Left ventricle myocardium superior (tissue), 1 donor: ENCODE data around the gene ABCA4. TPM values are rescaled to one million over a fixed set of nuclear protein-coding genes. Genes with fewer than 3 reads are reported as not detected.

Experiments used
- ATAC-seq: fragments of 200-7000 bp; cut with Tn5 transposase; one replicate; pipeline ENCODE4 v1.9.1; 2020; ENCODE audit warnings: mild to moderate bottlenecking, moderate library complexity
- DNase-seq: peaks from one replicate; pipeline ENCODE4 v3.0.0-alpha.2; 2020
- intact Hi-C: fragments of 100-400 bp; cut with micrococcal nuclease; formaldehyde crosslinking; loops from one replicate; pipeline ENCODE4 v1.11.0; 2022
- total RNA-seq: library from RNA; stranded (reverse); fragmentation: NEBNext Ultra II Directional; extraction: Animal tissue kit (Norgen Biotek cat#: 25700); gene quantifications from one replicate; pipeline ENCODE4 v1.2.1, GENCODE V29; 2021
- donor health status: DM: no; HTN: yes; CAD: no; lungs with severe emphysema.

The ABCA4 gene
- total RNA-seq, 1 donor from 2014 or later, result 0.55 TPM

GRCh38 chr1:94093996-94094395 is 27.0 kb downstream of the ABCA4 start:
- intact Hi-C loops, result no loop called here
- no peak for ATAC-seq
- DNase-seq, result no peak

DNA sequence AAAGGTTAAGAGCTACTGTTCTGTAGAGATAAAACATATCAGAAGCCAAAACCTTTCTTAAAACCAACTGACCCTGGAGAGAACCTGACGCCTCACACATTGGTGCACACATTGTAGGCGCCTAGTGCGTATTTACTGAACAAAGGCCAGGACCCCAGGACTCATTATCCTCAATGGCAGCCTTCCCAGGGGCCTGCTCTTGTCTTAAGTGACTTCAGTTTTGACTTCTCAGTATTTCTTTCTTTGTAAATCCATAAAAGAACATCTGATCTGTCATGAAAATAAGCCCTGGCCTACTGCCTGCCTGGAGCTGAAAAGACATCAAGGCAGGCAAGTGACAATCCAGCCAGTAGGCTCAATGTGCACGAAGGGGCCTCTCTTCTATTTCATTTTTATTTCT is 27.6 kb downstream of the ABCA4 start:
- ATAC-seq, result no peak
- intact Hi-C loops, result no loop called here
- no peak for DNase-seq

GRCh38 chr1:94092210-94092613 is 28.7 kb downstream of the ABCA4 start:
- intact Hi-C loops, result no loop called here
- ATAC-seq (no peak), DNase-seq (no peak)

GRCh38 chr1:94090761-94091160 is 30.2 kb downstream of the ABCA4 start:
- intact Hi-C loops, result no loop called here
- ATAC-seq (no peak), DNase-seq (no peak)

DNA sequence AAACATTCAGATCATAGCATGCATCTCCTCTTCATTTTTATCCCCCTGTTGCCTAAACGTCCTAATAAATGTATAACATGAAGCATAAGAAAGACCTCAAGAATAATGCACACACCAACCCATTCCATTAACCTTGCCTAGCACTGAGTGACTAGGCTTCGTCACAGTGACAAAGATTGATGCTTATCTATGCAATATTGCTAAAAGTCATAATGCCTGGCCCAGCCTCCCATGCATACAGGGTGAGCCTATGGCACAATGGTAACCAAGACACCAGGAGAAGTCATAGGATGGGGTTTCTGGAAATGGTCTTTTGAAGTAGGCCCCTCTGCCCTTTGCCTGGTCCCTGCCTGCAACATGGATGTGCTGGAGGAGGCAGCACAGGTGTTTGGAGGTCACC is 33.8 kb downstream of the ABCA4 start:
- DNase-seq (no peak), ATAC-seq (no peak)
- intact Hi-C loops, result no loop called here

GRCh38 chr1:94084547-94084946 is 36.4 kb downstream of the ABCA4 start:
- DNase-seq (no peak), ATAC-seq (no peak)
- intact Hi-C loops, result no loop called here

GRCh38 chr1:94084085-94084484 is 36.9 kb downstream of the ABCA4 start:
- intact Hi-C loops, result no loop called here
- no peak for DNase-seq
- ATAC-seq, result no peak

DNA sequence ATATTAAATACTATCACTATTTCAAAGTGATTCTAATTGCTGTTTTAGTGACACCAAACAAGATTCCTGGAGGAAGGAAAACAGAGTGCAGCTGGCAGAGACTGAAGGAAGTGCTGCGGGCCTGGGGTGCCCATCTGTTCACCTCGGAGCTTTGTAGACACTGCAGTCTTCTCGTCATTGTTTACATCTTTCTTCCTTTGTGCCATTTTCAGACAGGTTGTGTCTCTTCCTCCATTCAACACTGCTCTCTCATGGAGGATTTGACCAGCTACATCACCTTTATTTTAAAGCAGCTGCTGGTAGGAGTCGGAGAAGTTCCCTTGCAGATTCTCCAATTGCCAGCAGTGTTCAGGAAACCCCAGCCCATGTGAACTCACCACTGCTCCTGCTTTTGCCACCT is 37.3 kb downstream of the ABCA4 start:
- intact Hi-C loops, result no loop called here
- DNase-seq (no peak), ATAC-seq (no peak)

- ATAC-seq (no peak), DNase-seq (no peak)
- intact Hi-C loops, result no loop called here
These were observed 39.2 kb downstream of the ABCA4 start for GRCh38 chr1:94081566-94082344.

DNA sequence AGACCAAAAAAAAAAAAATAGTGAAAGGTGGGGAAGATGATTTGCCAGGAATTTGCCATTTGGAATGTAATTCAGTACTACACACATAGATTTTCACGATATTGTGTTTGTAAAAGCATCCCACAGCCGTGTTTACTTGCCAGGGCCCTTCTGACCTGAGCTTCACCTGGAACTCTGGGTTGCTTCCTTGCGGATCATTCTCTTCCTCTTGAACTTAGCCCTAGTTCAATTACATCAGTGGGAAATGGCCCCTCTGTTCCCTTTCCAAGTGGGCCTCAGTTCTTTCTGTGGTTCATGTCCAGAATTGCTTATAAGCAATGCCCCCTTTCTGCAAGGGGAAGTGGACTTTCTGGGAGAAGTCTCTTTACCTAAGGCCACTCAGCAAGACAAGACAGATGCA is 41.0 kb downstream of the ABCA4 start:
- DNase-seq, result no peak
- intact Hi-C loops, result no loop called here
- no peak for ATAC-seq

DNA sequence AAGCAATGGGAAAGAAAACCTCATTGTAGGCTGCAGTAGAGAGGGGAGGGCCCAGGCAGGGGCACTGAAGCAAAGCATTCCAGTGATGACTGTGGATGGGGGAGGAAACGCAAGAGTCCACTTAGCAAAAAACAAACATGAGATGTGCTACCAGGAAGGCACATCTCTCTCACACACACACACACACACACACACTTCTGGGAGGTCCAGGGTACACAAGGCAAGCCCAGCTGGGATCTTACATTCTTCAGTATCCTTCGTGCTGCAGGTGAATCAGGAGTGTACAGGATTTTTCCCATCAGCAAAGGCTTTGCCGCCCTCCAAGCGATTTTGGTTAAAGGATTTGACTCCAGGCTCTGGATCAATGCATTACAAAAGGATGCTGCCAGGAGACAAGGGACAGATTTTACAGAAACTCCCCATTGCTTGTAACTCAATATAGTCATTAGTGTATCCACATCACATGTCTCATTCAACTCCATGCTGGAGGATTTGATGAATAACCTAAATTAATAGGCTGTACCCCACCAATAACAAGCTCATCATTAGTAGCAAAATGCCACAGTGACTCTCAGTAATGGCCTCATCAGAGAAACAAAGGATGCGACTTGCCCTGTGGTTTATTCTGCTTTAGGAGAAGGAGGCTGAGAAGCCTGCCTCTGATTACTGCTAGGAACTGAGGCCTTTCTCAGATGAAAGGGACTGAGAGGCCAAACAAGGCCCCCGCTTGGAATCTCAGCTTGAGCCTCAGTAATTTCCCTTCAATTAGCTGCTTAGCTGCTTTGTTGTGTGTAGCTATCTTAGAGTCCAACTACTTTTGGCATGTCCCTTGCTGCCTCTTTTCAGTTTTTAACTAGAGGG is 41.6 kb downstream of the ABCA4 start:
- ATAC-seq (no peak), DNase-seq (no peak)
- intact Hi-C loops, result no loop called here

- ATAC-seq (no peak), DNase-seq (no peak)
- intact Hi-C loops, result no loop called here
These were observed 48.0 kb downstream of the ABCA4 start for GRCh38 chr1:94072840-94073522.

DNA sequence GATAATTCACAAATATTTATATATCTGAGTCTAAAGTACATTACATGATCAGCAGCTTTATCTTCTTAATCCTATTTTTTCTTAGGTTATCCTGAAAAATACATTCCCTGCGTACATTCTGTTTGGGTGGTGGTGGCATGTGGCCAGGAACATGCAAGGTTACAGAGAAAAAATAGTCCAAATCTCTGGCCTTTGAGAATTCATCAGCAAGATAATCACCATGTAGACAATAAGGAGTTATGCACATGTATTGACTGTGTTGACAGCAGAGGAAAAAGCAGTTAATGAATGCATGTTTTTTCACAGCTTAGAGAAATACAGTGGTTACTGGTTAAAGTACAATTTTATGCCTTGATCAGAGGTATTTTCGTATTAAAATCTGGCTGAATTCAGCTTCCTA is 49.0 kb downstream of the ABCA4 start:
- DNase-seq (no peak), ATAC-seq (no peak)
- intact Hi-C loops, result no loop called here

- intact Hi-C loops, result no loop called here
- DNase-seq, result no peak
- no peak for ATAC-seq
These were observed 49.6 kb downstream of the ABCA4 start for GRCh38 chr1:94071391-94071790.

DNA sequence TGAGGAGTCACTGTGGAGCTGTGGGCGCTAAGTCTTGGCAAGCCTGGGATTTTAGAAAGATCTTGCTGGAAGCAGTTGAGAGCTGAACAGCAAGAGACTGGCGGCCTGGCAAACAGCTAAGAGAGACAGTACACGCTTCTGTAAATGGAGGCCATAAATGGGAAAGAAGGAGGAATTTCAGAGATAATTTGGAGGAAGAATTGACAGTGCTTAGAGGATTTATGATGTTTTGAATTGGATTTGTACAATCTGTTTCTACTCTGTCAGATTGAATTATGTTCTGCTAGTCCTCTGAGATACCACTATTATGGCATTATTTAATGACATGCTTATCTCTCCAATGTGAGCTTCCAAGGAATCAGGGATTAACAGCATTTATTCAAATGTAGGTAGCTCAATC is 50.1 kb downstream of the ABCA4 start:
- DNase-seq (no peak), ATAC-seq (no peak)
- intact Hi-C loops, result no loop called here

DNA sequence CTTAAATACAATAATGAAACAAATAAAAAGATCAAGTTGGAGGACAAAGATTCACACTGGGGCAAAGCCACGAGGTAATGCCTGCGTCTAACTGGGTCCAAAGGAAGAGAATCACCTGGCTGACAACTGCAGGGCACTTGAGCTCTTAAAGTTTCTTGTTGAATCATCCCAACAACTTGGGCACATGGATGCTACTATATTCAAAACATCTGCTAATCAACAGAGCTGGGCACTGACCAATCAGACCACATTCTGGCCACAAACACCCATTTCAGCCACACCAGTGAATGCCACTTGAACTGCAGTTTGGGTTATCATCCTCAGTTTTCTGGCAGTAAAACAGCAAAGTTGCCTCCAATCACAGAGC is 51.0 kb downstream of the ABCA4 start:
- intact Hi-C loops, result loop anchor here (10.0 kb wide), 1 partner anchor 145 kb away; no protein-coding TSS in a partner anchor
- ATAC-seq, result no peak
- DNase-seq, result no peak

- DNase-seq (peak; percentile 54), ATAC-seq (peak; percentile 85)
- intact Hi-C loops, result loop anchor here (10.0 kb wide), 1 partner anchor 146 kb away; no protein-coding TSS in a partner anchor
These were observed 51.7 kb downstream of the ABCA4 start for GRCh38 chr1:94068999-94069918.

GRCh38 chr1:94068096-94068998 is 52.6 kb downstream of the ABCA4 start:
- intact Hi-C loops, result loop anchor here (10.0 kb wide), 1 partner anchor 146 kb away; no protein-coding TSS in a partner anchor
- DNase-seq, result no peak
- no peak for ATAC-seq
